ENCODE data around the gene NLGN1.

The NLGN1 gene

GRCh38 chr3:173641696-173642095 lies 244.2 kb downstream of the NLGN1 start:
- no peak overlapping the region for H3K4me3 ChIP-seq (ENCODE audit: low read depth, low read length)
- TF ChIP-seq, protein P1, sequence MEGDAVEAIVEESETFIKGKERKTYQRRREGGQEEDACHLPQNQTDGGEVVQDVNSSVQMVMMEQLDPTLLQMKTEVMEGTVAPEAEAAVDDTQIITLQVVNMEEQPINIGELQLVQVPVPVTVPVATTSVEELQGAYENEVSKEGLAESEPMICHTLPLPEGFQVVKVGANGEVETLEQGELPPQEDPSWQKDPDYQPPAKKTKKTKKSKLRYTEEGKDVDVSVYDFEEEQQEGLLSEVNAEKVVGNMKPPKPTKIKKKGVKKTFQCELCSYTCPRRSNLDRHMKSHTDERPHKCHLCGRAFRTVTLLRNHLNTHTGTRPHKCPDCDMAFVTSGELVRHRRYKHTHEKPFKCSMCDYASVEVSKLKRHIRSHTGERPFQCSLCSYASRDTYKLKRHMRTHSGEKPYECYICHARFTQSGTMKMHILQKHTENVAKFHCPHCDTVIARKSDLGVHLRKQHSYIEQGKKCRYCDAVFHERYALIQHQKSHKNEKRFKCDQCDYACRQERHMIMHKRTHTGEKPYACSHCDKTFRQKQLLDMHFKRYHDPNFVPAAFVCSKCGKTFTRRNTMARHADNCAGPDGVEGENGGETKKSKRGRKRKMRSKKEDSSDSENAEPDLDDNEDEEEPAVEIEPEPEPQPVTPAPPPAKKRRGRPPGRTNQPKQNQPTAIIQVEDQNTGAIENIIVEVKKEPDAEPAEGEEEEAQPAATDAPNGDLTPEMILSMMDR (IDR thresholded peaks at IDR 0.05; ENCODE audit: control insufficient read depth, extremely low read depth, insufficient read depth): no peak
- DNase-seq (ENCODE audit: low read depth): no peak

DNA sequence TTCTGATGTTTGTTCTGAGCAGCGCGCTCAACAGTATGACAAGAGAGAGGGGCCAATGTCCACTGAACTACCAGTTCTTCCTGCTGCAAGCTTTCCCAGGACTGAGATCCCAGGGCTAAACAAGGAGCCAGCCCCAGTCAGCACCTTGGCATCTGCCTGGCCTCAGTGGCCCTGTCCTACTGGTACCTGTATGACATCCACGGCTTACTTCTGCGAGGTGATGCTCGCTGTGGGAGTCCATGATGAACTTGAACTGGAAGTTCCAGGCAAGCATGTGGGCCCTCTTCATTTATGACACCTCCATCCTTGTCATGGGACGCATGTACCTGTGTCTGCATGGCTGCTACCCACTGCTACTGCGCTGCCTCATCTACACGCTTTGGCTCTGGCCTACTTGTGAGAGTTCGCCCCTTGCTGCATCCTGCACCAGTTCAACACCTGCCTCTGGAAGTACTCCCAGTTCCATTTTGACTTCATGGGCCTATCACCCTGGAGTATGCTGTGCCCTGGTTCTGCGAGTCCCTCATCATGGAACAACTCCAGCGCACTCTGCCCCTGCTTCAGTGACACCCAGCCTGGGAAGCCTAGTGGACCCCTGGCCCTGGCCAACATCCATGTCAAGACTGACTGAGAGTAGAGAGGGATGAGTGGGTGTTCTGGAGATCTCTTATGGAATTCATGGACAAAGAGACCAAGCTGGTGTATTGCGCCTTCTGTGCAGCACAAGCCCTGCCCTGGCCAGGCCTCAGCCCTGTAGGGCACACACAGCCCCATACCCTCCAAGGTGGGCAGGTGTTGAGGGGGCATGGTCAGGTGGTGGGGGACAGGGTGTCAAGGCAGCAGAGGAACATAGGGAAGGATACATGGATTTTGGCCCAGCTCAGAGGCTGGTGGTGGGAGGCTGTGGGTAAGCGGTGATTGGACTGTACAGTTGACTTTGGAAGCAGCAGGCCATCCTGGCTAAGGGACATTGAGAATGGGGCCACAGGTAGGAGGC lies 246.8 kb downstream of the NLGN1 start:
- TF ChIP-seq, protein P1 (IDR thresholded peaks at IDR 0.05; ENCODE audit: control insufficient read depth, extremely low read depth, insufficient read depth): no peak
- DNase-seq (ENCODE audit: low read depth): no peak
- no peak overlapping the region for H3K4me3 ChIP-seq (ENCODE audit: low read depth, low read length)

GRCh38 chr3:173650596-173650995 lies 253.1 kb downstream of the NLGN1 start:
- TF ChIP-seq, protein P1 (IDR thresholded peaks at IDR 0.05; ENCODE audit: control insufficient read depth, extremely low read depth, insufficient read depth): no peak
- DNase-seq (ENCODE audit: low read depth): no peak
- H3K4me3 ChIP-seq (ENCODE audit: low read depth, low read length): no peak overlapping the region

DNA sequence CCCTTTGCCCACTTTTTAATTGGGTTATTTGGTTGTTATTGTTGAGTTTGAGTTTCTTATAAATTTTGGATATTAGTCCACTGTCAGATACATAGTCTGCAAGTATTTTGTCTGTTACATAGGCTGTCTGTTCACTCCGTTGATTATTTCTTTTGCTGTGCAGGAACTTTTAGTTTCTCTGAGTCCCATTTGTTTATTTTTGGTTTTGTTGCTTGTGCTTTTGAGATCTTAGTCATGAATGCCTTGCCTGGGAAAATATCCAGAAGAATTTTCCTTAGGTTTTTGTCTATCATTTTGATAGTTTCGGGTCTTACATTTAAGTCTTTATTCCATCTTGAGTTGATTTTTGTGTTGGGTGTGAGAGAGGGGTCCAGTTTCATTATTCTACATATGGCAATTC lies 254.5 kb downstream of the NLGN1 start:
- H3K4me3 ChIP-seq (ENCODE audit: low read depth, low read length): no peak overlapping the region
- no peak for DNase-seq (ENCODE audit: low read depth)
- TF ChIP-seq, protein P1 (IDR thresholded peaks at IDR 0.05; ENCODE audit: control insufficient read depth, extremely low read depth, insufficient read depth): no peak

DNA sequence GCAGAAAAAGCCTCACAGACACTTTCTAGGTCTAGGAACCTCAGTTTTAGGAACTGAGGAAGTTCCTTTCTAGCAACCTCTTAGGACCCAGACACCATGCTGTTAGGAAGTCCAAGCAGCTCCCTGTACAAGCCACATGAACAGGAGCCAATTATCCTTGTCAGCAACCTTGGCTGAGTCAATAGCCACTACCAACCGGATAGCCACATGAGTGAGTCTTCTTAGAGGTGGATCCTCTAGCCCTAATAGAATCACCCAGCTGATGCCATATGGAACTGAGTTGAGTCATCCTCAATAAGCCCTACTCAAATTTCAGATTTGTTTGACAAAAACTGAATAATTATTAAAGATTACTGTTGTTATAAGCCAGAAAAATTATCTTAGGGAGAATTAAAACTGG lies 256.2 kb downstream of the NLGN1 start:
- TF ChIP-seq, protein P1 (IDR thresholded peaks at IDR 0.05; ENCODE audit: control insufficient read depth, extremely low read depth, insufficient read depth): no peak
- no peak overlapping the region for H3K4me3 ChIP-seq (ENCODE audit: low read depth, low read length)
- no peak for DNase-seq (ENCODE audit: low read depth)

DNA sequence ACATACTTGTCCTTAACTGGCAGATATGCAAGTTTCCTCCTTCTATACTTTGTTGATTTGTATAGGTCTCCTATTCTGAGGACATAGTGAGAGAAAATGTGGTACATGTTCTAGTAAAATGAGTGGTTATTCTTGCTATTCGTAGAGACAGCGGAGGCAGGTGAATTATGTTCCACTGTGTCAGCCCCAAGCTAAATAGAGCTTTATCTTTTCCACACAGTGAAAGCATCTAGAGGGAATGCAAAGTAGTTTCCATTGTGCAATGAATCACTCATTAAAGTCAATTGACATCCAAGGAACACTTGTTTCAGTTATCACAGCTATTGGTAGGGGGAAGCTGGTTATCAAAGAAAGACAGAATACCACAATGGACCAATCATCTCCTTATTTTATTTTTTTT lies 262.4 kb downstream of the NLGN1 start:
- no peak overlapping the region for H3K4me3 ChIP-seq (ENCODE audit: low read depth, low read length)
- TF ChIP-seq, protein P1 (IDR thresholded peaks at IDR 0.05; ENCODE audit: control insufficient read depth, extremely low read depth, insufficient read depth): no peak
- no peak for DNase-seq (ENCODE audit: low read depth)
